GM12873 (cell line): ENCODE data around the gene IFITM1.

Source experiments
- TF ChIP-seq, protein P1 (sequence below): IDR thresholded peaks from 2 replicates; pipeline ENCODE4 v1.5.1; 2012; ENCODE audit warnings: low read depth, mild to moderate bottlenecking, moderate library complexity, low read length, control low read depth; ENCODE audit not compliant: insufficient read depth; ENCODE audit errors: missing control alignments

The IFITM1 gene

DNA sequence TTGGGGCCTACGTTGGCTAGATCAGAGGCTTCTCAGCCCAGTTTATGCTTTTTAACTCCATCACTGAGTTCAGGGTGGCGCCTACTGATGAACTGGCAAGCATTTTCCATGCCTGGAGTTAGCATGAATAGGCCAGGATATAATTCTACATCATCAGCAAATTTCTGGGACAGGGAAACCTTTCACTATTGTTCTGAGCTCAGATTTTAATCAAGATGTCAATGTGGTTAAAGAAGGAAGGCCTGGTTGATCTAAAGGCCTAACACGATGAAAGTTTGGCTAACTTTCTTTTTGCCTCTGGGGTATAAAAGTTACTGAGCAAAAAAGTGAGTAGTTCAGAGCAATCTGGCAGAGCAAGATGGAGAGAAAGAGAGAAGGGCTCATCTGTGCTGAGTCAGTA lies 28.5 kb downstream of the IFITM1 start:
- TF ChIP-seq, protein P1, sequence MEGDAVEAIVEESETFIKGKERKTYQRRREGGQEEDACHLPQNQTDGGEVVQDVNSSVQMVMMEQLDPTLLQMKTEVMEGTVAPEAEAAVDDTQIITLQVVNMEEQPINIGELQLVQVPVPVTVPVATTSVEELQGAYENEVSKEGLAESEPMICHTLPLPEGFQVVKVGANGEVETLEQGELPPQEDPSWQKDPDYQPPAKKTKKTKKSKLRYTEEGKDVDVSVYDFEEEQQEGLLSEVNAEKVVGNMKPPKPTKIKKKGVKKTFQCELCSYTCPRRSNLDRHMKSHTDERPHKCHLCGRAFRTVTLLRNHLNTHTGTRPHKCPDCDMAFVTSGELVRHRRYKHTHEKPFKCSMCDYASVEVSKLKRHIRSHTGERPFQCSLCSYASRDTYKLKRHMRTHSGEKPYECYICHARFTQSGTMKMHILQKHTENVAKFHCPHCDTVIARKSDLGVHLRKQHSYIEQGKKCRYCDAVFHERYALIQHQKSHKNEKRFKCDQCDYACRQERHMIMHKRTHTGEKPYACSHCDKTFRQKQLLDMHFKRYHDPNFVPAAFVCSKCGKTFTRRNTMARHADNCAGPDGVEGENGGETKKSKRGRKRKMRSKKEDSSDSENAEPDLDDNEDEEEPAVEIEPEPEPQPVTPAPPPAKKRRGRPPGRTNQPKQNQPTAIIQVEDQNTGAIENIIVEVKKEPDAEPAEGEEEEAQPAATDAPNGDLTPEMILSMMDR, result no peak

DNA sequence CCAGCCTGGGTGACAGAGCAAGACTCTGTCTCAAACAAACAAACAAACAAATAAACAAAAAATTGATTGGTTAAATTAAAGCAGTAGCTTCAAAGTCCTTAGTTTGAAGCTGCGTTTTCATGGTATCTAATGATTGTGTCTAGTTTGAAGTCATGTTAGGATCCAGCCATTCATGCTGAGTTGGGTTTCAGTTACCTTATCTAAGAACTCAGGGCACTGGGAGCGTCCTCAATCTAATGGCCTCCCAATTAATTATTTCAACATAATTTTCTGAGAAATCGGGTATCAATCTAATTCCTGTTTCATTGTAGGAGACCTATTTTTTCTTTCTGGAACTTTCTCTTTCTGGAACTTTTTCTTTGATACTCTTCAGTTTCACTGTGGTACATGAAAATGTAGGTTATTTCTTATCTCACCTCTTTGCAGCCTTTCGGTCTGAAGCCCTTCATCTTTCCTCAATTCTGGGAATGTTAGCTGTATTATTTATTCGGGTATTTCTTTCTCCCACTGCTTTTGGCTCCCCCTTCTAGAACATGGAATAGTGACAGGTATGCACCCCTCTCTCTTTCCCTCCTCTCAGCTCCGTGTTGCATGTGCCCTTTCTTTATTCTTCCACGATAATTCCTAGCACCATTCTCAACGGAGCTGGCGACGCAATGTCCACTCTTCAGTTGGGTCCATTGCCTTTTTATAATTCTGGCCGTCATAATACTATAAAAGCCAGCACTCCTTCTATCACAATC lies 31.2 kb downstream of the IFITM1 start:
- TF ChIP-seq, protein P1, result no peak

DNA sequence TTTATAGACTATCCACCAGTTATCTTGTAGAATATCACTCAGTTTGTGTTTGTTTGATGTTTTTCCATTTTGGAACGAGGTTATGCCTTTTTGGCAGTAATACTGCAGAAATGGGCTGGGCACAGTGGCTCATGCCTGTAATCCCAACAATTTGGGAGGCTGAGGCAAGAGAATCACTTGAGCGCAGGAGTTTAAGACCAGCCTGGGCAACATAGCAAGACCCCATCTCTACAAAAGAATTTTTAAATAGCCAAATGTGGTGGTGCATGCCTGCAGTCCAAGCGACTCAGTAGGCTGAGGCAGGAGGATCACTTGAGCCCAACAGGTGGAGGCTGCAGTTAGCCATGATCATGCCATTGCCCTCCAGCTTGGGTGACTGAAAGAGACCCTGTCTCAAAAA lies 32.7 kb downstream of the IFITM1 start:
- TF ChIP-seq, protein P1, result no peak

DNA sequence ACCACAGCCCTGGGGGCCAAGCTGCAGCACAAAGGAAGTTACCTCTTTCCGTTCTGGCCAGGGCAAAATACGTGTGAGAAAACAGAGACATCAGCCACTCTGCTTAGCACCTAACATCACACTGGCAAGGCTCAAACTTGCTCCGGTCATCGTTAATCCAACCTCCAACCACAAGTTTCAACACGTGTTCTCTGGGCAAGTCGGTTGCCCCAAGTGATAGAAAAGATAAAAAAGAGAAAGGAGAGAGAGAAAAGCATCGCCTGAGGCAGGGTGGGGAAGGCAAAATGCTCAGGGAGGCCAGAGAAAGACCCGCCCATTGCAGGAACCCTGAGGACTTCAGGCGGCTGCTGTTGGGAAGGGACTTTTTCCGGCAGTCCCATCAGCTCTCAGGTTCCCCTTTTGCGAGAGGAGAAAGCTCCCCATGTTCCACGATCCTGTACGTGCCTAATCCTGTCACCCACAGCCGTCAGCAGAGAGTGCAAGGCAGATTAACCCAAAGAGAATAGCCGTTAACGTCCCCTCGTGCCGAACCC lies 36.9 kb downstream of the IFITM1 start:
- TF ChIP-seq, protein P1, result no peak

DNA sequence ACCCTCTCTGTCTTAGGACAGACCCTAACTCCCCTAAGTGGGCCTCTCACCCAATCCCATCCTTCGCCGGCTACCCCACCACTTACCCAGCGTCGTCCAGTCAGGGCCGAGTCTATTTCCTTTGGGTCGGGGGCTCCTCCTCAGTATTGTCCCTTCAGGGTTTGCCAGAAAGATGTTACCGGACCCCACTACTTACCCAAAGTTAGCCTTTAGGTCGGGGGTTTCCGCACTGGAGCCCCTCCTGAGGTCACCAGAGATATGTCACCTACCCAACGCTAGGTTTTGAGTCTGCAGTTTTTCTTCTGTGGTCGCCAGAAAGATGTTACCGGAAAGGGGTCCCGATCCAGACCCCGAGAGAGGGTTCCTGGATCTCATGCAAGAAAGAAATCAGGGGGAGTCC lies 37.6 kb downstream of the IFITM1 start:
- TF ChIP-seq, protein P1, result no peak

DNA sequence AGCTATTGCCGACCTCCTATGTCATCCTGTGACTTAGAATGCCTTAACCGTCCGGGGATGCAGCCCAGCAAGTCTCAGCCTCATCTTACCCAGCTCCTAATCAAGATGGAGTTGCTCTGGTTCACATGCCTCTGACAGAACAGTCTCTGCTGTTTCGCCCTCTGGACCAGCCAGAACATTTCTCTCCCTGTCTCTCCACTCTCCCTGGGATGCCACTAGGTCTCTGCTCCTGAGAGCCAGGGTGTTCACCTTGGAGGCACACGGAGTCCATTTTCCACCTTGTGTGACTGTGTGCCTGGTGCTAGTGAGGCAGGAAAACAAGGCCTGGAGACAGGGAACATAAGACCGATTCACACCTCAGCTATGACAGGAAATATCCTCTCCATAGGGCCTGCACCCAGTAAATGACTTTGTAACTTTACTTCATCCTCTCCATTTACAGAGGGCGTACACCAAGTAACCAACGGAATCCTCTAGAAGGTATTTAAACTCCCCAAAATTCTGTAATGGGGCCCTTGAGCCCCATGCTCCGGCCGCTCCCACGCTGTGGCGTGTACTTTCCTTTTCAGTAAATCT lies 38.7 kb downstream of the IFITM1 start:
- TF ChIP-seq, protein P1, result no peak

DNA sequence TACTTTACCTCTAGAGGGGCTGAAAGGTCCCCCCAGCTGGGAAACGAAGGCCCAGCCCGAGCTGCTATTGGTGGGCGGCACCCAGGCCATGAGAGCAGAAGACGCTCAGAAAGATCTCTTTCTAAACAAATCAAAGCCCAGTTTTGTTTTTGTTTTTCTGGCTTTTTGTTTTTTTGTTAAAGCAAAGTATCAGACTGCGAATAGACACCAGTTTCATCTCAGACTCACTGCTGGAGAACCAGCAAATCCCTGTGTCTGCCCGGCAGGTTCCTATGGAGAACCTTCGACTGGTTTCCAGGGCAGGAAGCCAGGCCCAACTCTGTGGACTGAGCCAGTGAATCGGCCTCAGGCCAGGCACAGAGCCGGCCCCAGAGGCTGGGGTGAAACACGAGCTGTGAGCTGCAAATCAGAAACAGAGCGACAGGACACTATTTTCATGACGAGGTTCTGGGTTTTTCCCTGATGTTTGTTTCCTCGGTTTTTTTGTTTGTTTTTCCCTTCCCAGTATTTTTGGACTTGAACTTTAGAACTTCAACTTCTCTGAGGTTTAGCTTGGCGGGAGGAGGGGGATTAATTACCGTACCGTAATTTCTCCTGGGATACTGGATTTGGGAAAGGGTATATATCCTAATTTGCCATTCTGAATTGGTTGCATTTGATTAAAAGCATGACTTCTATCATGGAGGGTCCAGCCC lies 39.5 kb downstream of the IFITM1 start:
- TF ChIP-seq, protein P1, result no peak
